GM12865 (cell line): ENCODE results near the gene AK1.
A peak's percentile ranks its signal among the peaks of the same experiment; 100 is the strongest.

Experiments used
- DNase-seq: peaks from one replicate; pipeline ENCODE4 v3.0.0; 2010; ENCODE audit warnings: low read depth
- H3K4me3 ChIP-seq: 2 replicates; pipeline ENCODE4 v1.5.1; 2011; ENCODE audit warnings: mild to moderate bottlenecking, low read depth, low read length, control low read depth
- CTCF ChIP-seq: IDR thresholded peaks from 2 replicates; pipeline ENCODE4 v1.5.1; 2011; ENCODE audit warnings: low read length, control low read depth, low read depth, inconsistent platforms; ENCODE audit not compliant: insufficient read depth; ENCODE audit errors: missing control alignments

AK1 gene

GRCh38 chr9:127835991-127836516, 41.4 kb downstream of the AK1 start:
- TF ChIP-seq CTCF, result no peak
- peak; percentile 27 for DNase-seq
- H3K4me3 ChIP-seq, result no peak overlapping the region

- no peak overlapping the region for H3K4me3 ChIP-seq
- TF ChIP-seq CTCF, result no peak
- DNase-seq, result no peak
Measured at GRCh38 chr9:127833555-127833954, 43.9 kb downstream of the AK1 start.

GRCh38 chr9:127832248-127832647, 45.2 kb downstream of the AK1 start:
- no peak for DNase-seq
- TF ChIP-seq CTCF, result no peak

GRCh38 chr9:127829205-127829906, 48.1 kb downstream of the AK1 start:
- TF ChIP-seq CTCF, result no peak
- H3K4me3 ChIP-seq, result no peak overlapping the region
- DNase-seq, result no peak

More at GRCh38 chr9:127832248-127832647, 45.2 kb downstream of the AK1 start:
- H3K4me3 ChIP-seq, result no peak overlapping the region

- TF ChIP-seq CTCF, result no peak
- no peak overlapping the region for H3K4me3 ChIP-seq
- DNase-seq, result no peak
Measured at GRCh38 chr9:127828262-127829031, 49.0 kb downstream of the AK1 start.

GRCh38 chr9:127826253-127826913, 51.1 kb downstream of the AK1 start:
- no peak for DNase-seq
- no peak overlapping the region for H3K4me3 ChIP-seq

More at GRCh38 chr9:127826253-127826913, 51.1 kb downstream of the AK1 start:
- no peak for TF ChIP-seq CTCF
